HG02571 (cell line): ENCODE data around the gene PGGT1B.

Experiments used
- ATAC-seq: cut with Tn5 transposase; IDR thresholded peaks from one replicate; pipeline ENCODE4 v1.9.1; 2021; ENCODE audit warnings: mild to moderate bottlenecking, moderate library complexity; ENCODE audit not compliant: unreplicated experiment

Gene PGGT1B

GRCh38 chr5:115262321-115263077 is at the start of gene PGGT1B:
Gene PGGT1B (minus strand): TSS chr5:115262877. CDS start chr5:115262851, 26 bp downstream.
- ATAC-seq: peak; percentile 91

- no peak for ATAC-seq
Measured at GRCh38 chr5:115309751-115310370, 47.2 kb upstream of the PGGT1B start.

- ATAC-seq: no peak
Measured at GRCh38 chr5:115308815-115309214, 46.1 kb upstream of the PGGT1B start.

GRCh38 chr5:115306011-115306536 is 43.4 kb upstream of the PGGT1B start:
- no peak for ATAC-seq

- no peak for ATAC-seq
Measured at GRCh38 chr5:115304496-115304895, 41.8 kb upstream of the PGGT1B start.

GRCh38 chr5:115298811-115299210 is 36.1 kb upstream of the PGGT1B start:
- ATAC-seq: no peak

- no peak for ATAC-seq
Measured at GRCh38 chr5:115297031-115297430, 34.4 kb upstream of the PGGT1B start.

- ATAC-seq: peak; percentile 70
Measured at GRCh38 chr5:115296124-115297022, 33.7 kb upstream of the PGGT1B start, which contains the start of gene CCDC112. Gene CCDC112 (minus strand): TSS chr5:115296654. CDS start chr5:115296543, 111 bp downstream.

GRCh38 chr5:115295777-115296123 is 33.1 kb upstream of the PGGT1B start:
- peak; percentile 18 for ATAC-seq

- ATAC-seq: no peak
Measured at GRCh38 chr5:115291397-115291796, 28.7 kb upstream of the PGGT1B start.

- no peak for ATAC-seq
Measured at GRCh38 chr5:115289104-115289503, 26.4 kb upstream of the PGGT1B start.

- ATAC-seq: no peak
Measured at GRCh38 chr5:115284021-115284420, 21.3 kb upstream of the PGGT1B start.

GRCh38 chr5:115282131-115282530 is 19.5 kb upstream of the PGGT1B start:
- no peak for ATAC-seq

GRCh38 chr5:115274584-115274983 is 11.9 kb upstream of the PGGT1B start:
- ATAC-seq: no peak

GRCh38 chr5:115272297-115272958 is 9.8 kb upstream of the PGGT1B start:
- no peak for ATAC-seq

- ATAC-seq: no peak
Measured at GRCh38 chr5:115271295-115272050, 8.8 kb upstream of the PGGT1B start.

- no peak for ATAC-seq
Measured at GRCh38 chr5:115267617-115268016, 4.9 kb upstream of the PGGT1B start.

- no peak for ATAC-seq
Measured at GRCh38 chr5:115265220-115265619, 2.5 kb upstream of the PGGT1B start.

GRCh38 chr5:115264786-115265185 is 2.1 kb upstream of the PGGT1B start:
- no peak for ATAC-seq

GRCh38 chr5:115263078-115263380 is 352 bp upstream of the PGGT1B start:
- no peak for ATAC-seq
